HUES48 (cell line): ENCODE results near the gene SPOCD1.
"Not testable (repeated sequence)": the region's sequence is repeated elsewhere in the genome, so short reads cannot be mapped to it uniquely, and the experiment has no call there.

Experiments
- H3K27ac ChIP-seq: one replicate; pipeline ENCODE4 v1.7.0; 2013; ENCODE audit warnings: low read depth, low read length, inconsistent platforms
- H3K27me3 ChIP-seq: 2 replicates; pipeline ENCODE4 v1.6.1; 2013; ENCODE audit warnings: mild to moderate bottlenecking, low read length; ENCODE audit not compliant: control insufficient read depth, insufficient read depth
- H3K36me3 ChIP-seq: 2 replicates; pipeline ENCODE4 v1.6.1; 2013; ENCODE audit warnings: low read length; ENCODE audit not compliant: control insufficient read depth, insufficient read depth
- H3K4me1 ChIP-seq: 2 replicates; pipeline ENCODE4 v1.6.1; 2013; ENCODE audit warnings: mild to moderate bottlenecking, low read length; ENCODE audit not compliant: control insufficient read depth, insufficient read depth
- H3K4me3 ChIP-seq: 2 replicates; pipeline ENCODE4 v1.5.1; 2013; ENCODE audit warnings: mild to moderate bottlenecking, low read depth, low read length
- H3K9ac ChIP-seq: 2 replicates; pipeline ENCODE4 v1.6.1; 2013; ENCODE audit warnings: mild to moderate bottlenecking, low read depth, low read length, moderate library complexity
- H3K9me3 ChIP-seq: 2 replicates; pipeline ENCODE4 v1.6.1; 2013; ENCODE audit warnings: low read length; ENCODE audit not compliant: control insufficient read depth, insufficient read depth

SPOCD1 gene

DNA sequence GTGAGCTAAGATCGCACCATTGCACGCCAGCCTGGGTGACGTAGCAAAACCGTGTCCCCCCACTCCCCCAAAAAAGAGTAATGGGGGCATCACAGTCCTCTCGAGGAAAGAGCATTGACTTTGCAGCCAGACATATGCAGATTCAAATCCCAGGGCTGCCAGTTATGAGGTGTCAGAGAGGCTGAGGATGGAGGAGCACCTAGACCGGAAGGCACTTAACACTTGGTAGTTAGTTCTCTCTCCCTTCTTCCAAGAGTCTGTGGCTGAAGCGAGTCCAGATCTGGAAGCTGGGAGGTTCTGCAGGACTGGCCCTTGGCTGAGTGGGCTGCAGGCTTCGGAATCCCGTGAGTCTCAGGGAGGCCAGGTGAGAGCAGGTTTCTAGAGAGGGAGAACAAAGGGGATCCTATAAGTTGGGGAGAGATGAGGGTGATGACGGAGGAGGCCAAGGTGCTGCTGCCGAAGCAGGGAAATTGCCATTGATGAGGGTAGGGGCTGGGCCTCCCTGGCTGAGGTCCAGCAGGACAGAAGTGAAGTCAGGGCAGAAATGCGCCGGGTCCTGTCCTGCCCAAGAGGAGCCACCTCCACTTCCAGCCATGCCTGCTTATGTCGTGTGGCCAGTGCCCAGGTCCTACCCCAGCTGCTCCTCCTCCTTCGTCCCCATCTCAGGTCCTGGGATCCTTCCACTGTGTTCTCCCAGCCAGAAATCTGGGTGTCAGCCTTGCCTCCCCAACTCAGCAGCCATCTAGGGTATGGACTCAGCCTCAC is 13.3 kb upstream of the SPOCD1 start:
- H3K4me3 ChIP-seq: no peak overlapping the region
- no peak overlapping the region for H3K27ac ChIP-seq
- H3K4me1 ChIP-seq: no peaks in the 10 kb centered on the region
- H3K9ac ChIP-seq: no peak overlapping the region
- H3K36me3 ChIP-seq: no peaks in the 10 kb centered on the region
- H3K27me3 ChIP-seq: no peaks in the 10 kb centered on the region
- H3K9me3 ChIP-seq: no peaks in the 10 kb centered on the region

DNA sequence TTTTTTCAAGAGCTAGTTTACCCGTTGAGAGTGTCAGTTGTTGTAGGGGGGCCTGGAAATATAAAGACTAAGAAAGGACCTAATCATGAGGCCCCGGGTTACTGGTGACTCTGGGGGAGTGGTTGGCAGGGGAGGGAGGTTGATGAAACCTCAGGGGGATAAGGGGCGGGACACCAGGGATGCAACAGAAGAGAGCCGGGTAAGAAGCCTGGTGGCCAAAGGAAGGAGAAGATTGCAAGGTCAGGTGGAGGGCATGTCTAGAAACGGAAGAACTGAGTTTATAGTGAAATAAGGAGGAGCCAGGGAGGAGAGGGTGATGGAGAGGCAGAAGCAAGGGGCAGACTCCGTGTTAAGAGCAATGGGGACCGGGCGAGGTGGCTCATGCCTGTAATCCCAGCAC is 12.5 kb upstream of the SPOCD1 start:
- Histone ChIP-seq H3K4me1 (no peaks in the 10 kb centered on the region), H3K27me3 (no peaks in the 10 kb centered on the region), H3K9me3 (no peaks in the 10 kb centered on the region), H3K36me3 (no peaks in the 10 kb centered on the region), H3K9ac (no peak overlapping the region), H3K27ac (no peak overlapping the region), H3K4me3 (no peak overlapping the region)

DNA sequence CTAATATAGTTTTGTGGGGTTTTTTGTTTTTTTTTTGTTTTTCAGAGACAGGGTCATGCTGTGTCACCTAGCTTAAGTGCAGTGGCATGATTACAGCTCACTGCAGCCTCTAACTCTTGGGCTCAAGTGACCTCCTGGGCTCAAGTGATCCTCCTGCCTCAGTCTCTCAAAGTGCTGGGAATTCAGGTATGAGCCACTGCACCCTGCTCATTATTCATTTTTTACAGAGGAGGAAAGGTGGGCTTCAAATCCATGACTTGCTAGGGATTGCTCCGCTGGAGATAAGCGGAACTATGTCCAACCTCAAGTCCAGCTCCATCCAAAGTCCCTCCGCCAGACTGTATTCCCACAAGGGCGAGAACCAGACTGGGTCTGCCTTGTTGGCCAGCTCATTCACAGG is 8.0 kb upstream of the SPOCD1 start:
- no peak overlapping the region for H3K27ac ChIP-seq
- no peak overlapping the region for H3K9ac ChIP-seq
- H3K4me3 ChIP-seq: no peak overlapping the region
- H3K27me3 ChIP-seq: no peaks in the 10 kb centered on the region
- no peaks in the 10 kb centered on the region for H3K36me3 ChIP-seq
- no peaks in the 10 kb centered on the region for H3K9me3 ChIP-seq
- H3K4me1 ChIP-seq: no peaks in the 10 kb centered on the region

DNA sequence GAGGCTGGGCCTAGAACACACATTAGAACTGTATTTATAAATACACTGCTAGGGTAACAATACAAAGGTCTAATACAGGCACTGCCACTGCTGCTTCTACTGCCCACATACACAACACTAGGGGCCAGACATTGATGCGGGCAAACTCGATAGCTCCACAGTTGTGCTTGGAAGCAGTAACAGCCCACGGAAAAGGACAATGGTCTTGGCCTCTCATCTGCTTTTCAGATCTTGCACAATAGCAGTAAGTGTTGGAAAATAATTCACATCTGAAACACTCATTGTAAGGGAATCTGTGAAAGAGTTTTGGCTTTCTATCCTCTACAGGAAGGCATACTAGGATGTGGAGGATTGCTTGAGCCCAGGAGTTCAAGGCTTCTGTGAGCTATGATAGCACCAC is 6.9 kb upstream of the SPOCD1 start:
- Histone ChIP-seq H3K4me3 (no peak overlapping the region), H3K4me1 (no peaks in the 10 kb centered on the region), H3K9me3 (no peaks in the 10 kb centered on the region), H3K36me3 (no peaks in the 10 kb centered on the region), H3K9ac (no peak overlapping the region), H3K27ac (no peak overlapping the region), H3K27me3 (no peaks in the 10 kb centered on the region)

DNA sequence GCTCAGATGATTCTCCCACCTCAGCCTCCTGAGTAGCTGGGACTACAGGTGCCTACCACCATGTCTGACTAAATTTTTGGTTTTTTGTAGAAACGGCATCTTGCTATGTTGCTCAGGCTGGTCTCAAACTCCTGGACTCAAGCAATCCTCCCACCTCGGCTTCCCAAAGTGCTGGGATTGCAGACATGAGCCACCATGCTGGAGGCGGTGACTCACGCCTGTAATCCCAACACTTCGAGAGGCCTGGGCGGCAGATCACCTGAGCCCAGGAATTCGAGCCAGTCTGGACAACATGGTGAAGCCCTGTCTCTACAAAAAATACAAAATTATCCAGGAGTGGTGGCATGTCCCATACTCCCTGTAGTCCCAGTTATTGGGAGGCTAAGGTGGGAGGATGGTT is 4.4 kb upstream of the SPOCD1 start:
- H3K9me3 ChIP-seq, H3K36me3 ChIP-seq, H3K9ac ChIP-seq, H3K4me3 ChIP-seq, H3K4me1 ChIP-seq, H3K27me3 ChIP-seq, H3K27ac ChIP-seq: not testable (repeated sequence)

DNA sequence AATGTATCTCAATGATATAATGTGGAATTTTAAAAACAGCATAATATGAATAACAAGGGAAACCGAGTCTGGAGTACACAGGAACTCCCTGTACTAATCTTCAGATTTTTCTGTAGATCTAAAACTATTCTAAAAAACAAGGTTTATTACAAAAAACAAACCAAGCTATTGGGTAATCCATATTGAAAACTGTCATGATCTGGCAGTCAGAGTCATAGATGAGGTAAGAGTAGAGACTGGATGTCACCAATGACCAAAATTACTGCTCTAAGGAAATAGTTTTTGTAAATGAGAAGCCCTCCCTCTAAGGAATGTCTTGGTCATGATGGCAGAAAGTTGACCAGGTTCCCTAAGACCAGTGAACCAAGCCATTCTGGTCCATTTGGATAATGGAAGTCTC is 2.4 kb upstream of the SPOCD1 start:
- Histone ChIP-seq H3K9me3 (no peaks in the 10 kb centered on the region), H3K4me1 (no peaks in the 10 kb centered on the region; the same call in 1 of the 2 replicates), H3K4me3 (no peak overlapping the region), H3K27ac (no peak overlapping the region), H3K36me3 (no peaks in the 10 kb centered on the region), H3K27me3 (no peaks in the 10 kb centered on the region), H3K9ac (no peak overlapping the region)

DNA sequence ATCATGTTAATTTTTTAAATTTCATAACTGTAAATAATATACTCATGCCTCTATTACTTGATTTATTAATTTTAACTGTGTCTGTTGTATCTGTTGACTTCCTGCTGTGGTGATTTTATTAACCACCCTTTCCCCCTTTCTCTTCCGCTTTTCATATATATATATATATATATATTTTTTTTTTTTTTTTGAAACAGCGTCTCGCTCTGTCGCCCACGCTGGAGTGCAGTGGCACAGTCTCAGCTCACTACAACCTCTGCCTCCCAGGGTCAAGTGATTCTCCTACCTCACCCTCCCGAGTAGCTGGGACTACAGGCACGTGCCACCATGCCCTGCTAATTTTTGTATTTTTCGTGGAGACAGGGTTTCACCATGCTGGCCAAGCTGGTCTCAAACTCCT is 1.1 kb upstream of the SPOCD1 start:
- not testable (repeated sequence) for H3K4me3 ChIP-seq, H3K9me3 ChIP-seq, H3K4me1 ChIP-seq, H3K36me3 ChIP-seq, H3K27me3 ChIP-seq, H3K9ac ChIP-seq, H3K27ac ChIP-seq

DNA sequence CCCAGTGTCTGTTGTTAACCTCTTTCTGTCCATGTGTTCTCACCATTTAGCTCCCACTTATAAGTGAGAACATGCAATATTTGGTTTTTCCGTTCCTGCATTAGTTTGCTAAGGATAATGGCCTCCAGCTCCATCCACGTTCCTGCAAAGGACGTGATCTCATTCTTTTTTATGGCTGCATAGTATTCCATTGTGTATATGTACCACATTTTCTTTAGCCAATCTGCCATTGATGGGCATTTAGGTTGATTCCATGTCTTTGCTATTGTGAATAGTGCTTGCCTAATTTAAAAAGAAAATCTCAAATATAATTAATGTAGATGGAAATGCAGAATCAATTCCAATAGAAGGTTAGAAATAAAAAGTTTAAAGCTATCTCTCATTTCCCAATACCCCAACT is 679 bp upstream of the SPOCD1 start:
- not testable (repeated sequence) for H3K27me3 ChIP-seq, H3K4me3 ChIP-seq, H3K9me3 ChIP-seq, H3K9ac ChIP-seq, H3K36me3 ChIP-seq, H3K27ac ChIP-seq, H3K4me1 ChIP-seq

DNA sequence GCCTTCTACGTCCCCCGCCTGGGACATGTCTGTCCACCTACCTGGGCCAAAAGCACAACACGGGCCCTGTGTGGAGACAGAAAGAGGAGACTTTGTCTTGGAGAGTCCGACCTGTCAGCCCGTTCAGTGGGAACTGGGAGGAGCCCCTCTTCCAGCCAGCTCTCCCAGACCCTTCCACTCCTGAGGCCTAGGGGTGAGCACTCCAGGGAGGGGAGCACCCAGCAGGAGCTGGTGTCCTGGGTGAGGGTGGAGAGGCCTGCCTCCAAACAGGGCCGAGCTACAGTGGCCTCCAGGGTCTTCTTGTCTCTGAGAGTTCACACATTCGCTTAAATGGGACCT is 546 bp downstream of the SPOCD1 start:
- no peak overlapping the region for H3K27ac ChIP-seq
- no peaks in the 10 kb centered on the region; the same call in 1 of the 2 replicates for H3K4me1 ChIP-seq
- H3K4me3 ChIP-seq: peak overlapping the region; percentile 65
- no peaks in the 10 kb centered on the region for H3K27me3 ChIP-seq
- no peaks in the 10 kb centered on the region for H3K36me3 ChIP-seq
- no peak overlapping the region for H3K9ac ChIP-seq
- no peaks in the 10 kb centered on the region for H3K9me3 ChIP-seq

DNA sequence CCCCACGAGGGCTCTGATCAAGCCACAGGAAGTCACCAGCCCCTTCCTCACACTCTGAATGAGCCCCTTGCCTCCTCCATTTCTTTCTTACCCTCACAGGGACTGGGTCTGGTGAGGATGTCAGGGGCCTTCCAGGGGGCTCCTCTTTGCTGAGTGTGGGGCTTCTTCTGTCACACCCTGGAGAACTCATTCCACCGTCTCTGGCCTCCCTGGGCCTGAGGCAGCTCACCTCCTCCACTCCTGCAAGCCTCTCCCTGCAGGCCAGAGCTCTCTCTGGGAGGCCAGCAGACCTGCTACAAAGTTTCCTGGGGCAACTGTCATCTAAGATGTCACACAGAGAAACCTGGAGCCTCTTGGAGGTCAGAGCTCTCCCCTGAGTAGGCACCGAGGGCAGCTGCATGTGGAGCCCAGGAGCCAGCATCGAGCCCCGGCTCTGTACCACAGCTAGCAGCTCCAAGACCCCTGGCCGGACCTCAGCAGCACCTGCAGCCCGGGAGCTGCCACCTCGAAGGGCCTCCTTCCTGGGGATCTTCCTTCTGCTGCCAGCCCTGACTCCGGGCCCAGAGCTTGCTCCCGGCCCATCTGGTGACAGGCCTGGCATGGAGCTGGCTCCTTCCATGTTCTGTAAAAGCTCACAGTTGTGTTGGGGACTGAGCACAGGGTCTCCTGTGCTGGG is 1.1 kb downstream of the SPOCD1 start:
- Histone ChIP-seq H3K9me3 (no peaks in the 10 kb centered on the region), H3K27ac (no peak overlapping the region), H3K9ac (no peak overlapping the region)

DNA sequence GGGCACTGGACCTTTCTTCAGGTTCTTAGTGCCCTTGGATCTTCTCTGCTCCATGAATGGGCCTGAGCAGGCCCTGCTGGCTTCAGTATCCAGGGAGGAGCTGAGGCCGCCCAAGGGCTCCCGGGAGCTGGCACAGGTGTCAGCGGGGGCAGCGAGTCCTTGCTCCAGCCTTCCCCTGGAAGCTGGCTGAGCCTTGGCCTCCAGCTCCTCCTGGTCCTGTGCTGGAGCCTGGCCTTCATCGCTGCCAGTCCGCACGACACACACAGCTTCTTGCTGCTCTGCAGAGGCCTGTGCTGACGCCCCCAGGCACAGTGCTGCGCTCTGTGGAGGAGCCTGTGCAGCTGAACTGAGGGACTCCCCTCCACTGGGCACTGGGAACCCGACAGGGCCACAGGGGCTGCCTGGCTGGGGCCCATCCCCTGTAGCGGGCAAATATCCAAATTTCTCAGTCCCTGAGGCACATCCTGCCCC is 1.7 kb downstream of the SPOCD1 start:
- H3K27ac ChIP-seq: no peak overlapping the region
- H3K4me3 ChIP-seq: no peak overlapping the region
- H3K36me3 ChIP-seq: no peaks in the 10 kb centered on the region
- no peaks in the 10 kb centered on the region; the same call in 1 of the 2 replicates for H3K4me1 ChIP-seq
- H3K9ac ChIP-seq: no peak overlapping the region
- H3K27me3 ChIP-seq: no peaks in the 10 kb centered on the region
- no peaks in the 10 kb centered on the region for H3K9me3 ChIP-seq

More for the DNA sequence above, 1.1 kb downstream of the SPOCD1 start:
- Histone ChIP-seq H3K4me1 (no peaks in the 10 kb centered on the region; the same call in 1 of the 2 replicates), H3K27me3 (no peaks in the 10 kb centered on the region), H3K36me3 (no peaks in the 10 kb centered on the region), H3K4me3 (no peak overlapping the region)
